22Rv1 (cell line): ENCODE measurements around the gene NIPAL3.

Experiments
- ZFX ChIP-seq: fragments of 450-650 bp; IDR thresholded peaks from 2 replicates; pipeline ENCODE4 v1.6.1; 2017; ENCODE audit warnings: antibody characterized with exemption, borderline replicate concordance
- TF ChIP-seq, protein P1 (sequence below): fragments of 450-650 bp; IDR thresholded peaks from 2 replicates; pipeline ENCODE4 v1.5.1; 2017; ENCODE audit warnings: mild to moderate bottlenecking

DNA sequence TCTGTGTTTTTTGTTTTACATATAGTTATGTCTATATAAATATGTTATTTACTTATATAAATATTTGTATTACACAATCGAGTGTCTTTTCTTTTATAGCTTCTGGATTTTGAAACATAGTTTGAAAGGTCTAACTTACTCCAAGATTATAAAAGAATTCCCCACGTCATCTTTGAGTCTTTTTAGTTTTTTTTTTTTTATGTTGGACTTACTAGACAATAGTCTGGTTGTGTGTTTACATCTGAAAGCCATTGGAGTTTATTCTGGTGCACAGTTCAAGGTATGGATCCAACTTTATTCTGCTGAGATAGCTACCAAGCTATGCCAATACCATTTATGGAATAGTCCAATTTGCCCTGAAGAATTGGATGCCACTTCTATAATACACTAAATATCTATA, 61.0 kb downstream of the NIPAL3 start:
- TF ChIP-seq, protein P1, sequence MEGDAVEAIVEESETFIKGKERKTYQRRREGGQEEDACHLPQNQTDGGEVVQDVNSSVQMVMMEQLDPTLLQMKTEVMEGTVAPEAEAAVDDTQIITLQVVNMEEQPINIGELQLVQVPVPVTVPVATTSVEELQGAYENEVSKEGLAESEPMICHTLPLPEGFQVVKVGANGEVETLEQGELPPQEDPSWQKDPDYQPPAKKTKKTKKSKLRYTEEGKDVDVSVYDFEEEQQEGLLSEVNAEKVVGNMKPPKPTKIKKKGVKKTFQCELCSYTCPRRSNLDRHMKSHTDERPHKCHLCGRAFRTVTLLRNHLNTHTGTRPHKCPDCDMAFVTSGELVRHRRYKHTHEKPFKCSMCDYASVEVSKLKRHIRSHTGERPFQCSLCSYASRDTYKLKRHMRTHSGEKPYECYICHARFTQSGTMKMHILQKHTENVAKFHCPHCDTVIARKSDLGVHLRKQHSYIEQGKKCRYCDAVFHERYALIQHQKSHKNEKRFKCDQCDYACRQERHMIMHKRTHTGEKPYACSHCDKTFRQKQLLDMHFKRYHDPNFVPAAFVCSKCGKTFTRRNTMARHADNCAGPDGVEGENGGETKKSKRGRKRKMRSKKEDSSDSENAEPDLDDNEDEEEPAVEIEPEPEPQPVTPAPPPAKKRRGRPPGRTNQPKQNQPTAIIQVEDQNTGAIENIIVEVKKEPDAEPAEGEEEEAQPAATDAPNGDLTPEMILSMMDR = no peak
- no peak for TF ChIP-seq ZFX
